CD4-positive, alpha-beta memory T cell (primary cell): ENCODE measurements around the gene DDIAS. TPM values are rescaled to one million over a fixed set of nuclear protein-coding genes. Genes with fewer than 3 reads are reported as not detected.
A peak's percentile ranks its signal among the peaks of the same experiment; 100 is the strongest.
"Not testable (repeated sequence)": the region's sequence is repeated elsewhere in the genome, so short reads cannot be mapped to it uniquely, and the experiment has no call there.

ENCODE experiments used
- CTCF ChIA-PET: fragments of 350-600 bp; sonication (Branson Sonifier 250); formaldehyde crosslinking; loops from one replicate; lab custom pipeline; 2021; ENCODE audit warnings: inconsistent platforms; ENCODE audit not compliant: partially characterized antibody; lab: Charles Lee
- POLR2A ChIA-PET: fragments of 350-600 bp; sonication (Branson Sonifier 250); formaldehyde crosslinking; loops from one replicate; lab custom pipeline; 2021; ENCODE audit not compliant: partially characterized antibody; lab: Charles Lee
- DNase-seq, 5 donors: peaks; one replicate each; pipeline versions ENCODE4 v3.0.0 to v3.0.0-alpha.2; 2020 to 2022; ENCODE audit warnings: mixed read lengths in 1 of 5
- H3K27ac ChIP-seq: one replicate; pipeline ENCODE4 v1.7.0; 2013; ENCODE audit warnings: low read depth, low read length
- H3K27me3 ChIP-seq: 2 replicates; pipeline ENCODE4 v1.7.0; 2013; ENCODE audit warnings: mild to moderate bottlenecking, low read length, moderate library complexity; ENCODE audit not compliant: insufficient read depth
- H3K36me3 ChIP-seq: 2 replicates; pipeline ENCODE4 v1.7.0; 2013; ENCODE audit warnings: mild to moderate bottlenecking, low read length, moderate library complexity; ENCODE audit not compliant: insufficient read depth
- H3K4me1 ChIP-seq: 2 replicates; pipeline ENCODE4 v1.7.0; 2013; ENCODE audit warnings: mild to moderate bottlenecking, low read length, moderate library complexity; ENCODE audit not compliant: insufficient read depth
- H3K4me3 ChIP-seq, 2 donors: one replicate each; pipeline ENCODE4 v1.7.0; 2013; ENCODE audit warnings: low read length in 2 of 2, mild to moderate bottlenecking in 1 of 2
- H3K9me3 ChIP-seq, 2 donors: one replicate each; pipeline ENCODE4 v1.7.0; 2013; ENCODE audit warnings: low read length in 2 of 2, control low read depth in 1 of 2; ENCODE audit not compliant: control insufficient read depth in 1 of 2
- H3K27ac Mint-ChIP-seq, 7 donors: one replicate each; pipeline ENCODE4 v1.8.0; 2020 to 2021; ENCODE audit warnings: mixed read lengths in 7 of 7, mild to moderate bottlenecking in 6 of 7, inconsistent platforms in 3 of 7, moderate library complexity in 3 of 7
- H3K27me3 Mint-ChIP-seq, 2 donors: one replicate each; pipeline ENCODE4 v1.8.0; 2020 to 2021; ENCODE audit warnings: mixed read lengths in 2 of 2
- H3K36me3 Mint-ChIP-seq, 2 donors: one replicate each; pipeline ENCODE4 v1.8.0; 2020 to 2021; ENCODE audit warnings: mixed read lengths in 2 of 2, inconsistent platforms in 1 of 2, mild to moderate bottlenecking in 1 of 2
- H3K4me1 Mint-ChIP-seq, 4 donors: one replicate each; pipeline ENCODE4 v1.8.0; 2020 to 2021; ENCODE audit warnings: mixed read lengths in 4 of 4, mild to moderate bottlenecking in 1 of 4
- H3K4me3 Mint-ChIP-seq, 8 donors: one replicate each; pipeline ENCODE4 v1.8.0; 2020 to 2021; ENCODE audit warnings: mixed read lengths in 8 of 8, mild to moderate bottlenecking in 7 of 8, moderate library complexity in 6 of 8, inconsistent platforms in 3 of 8
- H3K9me3 Mint-ChIP-seq, 8 donors: one replicate each; pipeline ENCODE4 v1.8.0; 2020 to 2021; ENCODE audit warnings: mixed read lengths in 8 of 8, mild to moderate bottlenecking in 5 of 8, inconsistent platforms in 3 of 8, moderate library complexity in 1 of 8
- intact Hi-C: fragments of 100-400 bp; cut with micrococcal nuclease; formaldehyde crosslinking; loops from one replicate; pipeline ENCODE4 v1.15.1; 2023
- polyA plus RNA-seq, 2 donors: library from polyadenylated mRNA; unstranded; fragments of 300-500 nt; fragmentation: Illumina TruSeq; gene quantifications; one replicate each; pipeline ENCODE4 v1.2.3, GENCODE V29; 2021
- total RNA-seq, 2 experiments: library from RNA; stranded (reverse); gene quantifications; one replicate each; pipeline ENCODE4 v1.2.3, GENCODE V29; 2021

DDIAS gene, protein sequence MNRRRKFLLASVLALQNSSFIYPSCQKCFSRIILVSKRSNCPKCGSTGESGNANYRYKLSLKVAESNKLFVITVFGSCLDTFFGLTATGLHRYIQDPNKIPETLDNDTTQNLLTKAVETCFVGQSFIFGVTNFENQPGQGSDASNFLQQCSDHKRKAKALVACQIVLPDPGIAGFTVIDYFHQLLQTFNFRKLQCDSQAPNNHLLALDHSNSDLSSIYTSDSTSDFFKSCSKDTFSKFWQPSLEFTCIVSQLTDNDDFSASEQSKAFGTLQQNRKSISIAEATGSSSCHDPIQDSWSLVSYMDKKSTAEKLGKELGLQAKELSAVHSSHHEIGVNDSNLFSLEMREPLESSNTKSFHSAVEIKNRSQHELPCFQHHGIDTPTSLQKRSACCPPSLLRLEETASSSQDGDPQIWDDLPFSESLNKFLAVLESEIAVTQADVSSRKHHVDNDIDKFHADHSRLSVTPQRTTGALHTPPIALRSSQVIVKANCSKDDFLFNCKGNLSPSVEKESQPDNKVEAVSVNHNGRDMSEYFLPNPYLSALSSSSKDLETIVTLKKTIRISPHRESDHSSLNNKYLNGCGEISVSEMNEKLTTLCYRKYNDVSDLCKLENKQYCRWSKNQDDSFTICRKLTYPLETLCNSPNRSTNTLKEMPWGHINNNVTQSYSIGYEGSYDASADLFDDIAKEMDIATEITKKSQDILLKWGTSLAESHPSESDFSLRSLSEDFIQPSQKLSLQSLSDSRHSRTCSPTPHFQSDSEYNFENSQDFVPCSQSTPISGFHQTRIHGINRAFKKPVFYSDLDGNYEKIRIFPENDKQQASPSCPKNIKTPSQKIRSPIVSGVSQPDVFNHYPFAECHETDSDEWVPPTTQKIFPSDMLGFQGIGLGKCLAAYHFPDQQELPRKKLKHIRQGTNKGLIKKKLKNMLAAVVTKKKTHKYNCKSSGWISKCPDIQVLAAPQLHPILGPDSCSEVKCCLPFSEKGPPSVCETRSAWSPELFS
- total RNA-seq = under 1 TPM; 0.67 to 0.86 TPM
- polyA plus RNA-seq = 1 to 10 TPM in 1 of 2 donors, not detected in 1; 2.4 TPM

DNA sequence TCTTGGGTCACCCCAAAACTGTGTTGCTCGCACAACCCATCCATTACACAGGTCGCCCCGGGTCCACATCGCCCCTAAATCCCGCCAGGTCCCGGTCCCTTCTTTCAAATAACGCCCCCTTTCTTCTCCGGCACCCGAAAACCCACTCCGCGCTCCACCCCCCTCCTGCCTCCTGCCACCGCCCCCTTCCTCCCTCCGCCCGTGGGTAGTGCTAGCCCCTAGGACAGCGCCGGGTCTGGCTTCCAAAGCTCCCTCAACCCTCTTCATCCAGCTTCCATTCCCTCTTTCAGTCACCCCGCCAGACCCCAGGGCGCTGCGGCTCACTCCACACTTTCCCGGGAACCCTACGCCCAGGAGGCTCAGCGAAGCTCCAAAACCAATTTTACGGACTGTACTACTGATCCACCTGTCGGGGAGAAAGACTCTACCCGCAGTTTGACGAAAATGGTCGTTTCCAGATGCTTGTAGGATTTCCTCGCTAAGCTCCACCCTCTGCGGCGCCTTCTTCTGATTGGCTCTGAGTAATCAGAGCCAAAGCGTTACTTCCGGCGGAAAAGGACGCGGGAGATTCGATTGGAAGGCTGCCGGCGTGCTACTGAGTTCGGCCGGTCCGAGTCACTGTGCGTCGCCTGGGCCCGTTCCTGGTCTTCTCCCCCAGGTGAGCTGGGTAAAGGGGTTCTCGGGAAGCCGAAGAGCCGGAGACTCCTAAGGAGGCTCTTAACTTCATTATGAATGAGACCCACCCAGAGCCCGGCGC lies at the start of gene DDIAS:
TSS of gene DDIAS (plus strand) at position 572 of the 757 bp plus-strand sequence. CDS start 13,003 bp downstream, outside the sequence.
- peaks cover 0 to 1% (median 0%) of the 10 kb centered on the region in 8 donors for H3K9me3 Mint-ChIP-seq
- peak within 1 kb of the TSS; percentile 59 to 82 for H3K4me3 ChIP-seq
- H3K27me3 ChIP-seq = no peaks in the 10 kb centered on the region
- peaks cover 31% of the 10 kb centered on the region for H3K4me1 ChIP-seq
- no peaks in the 10 kb centered on the region for H3K27me3 Mint-ChIP-seq
- H3K27ac ChIP-seq = peak within 1 kb of the TSS; percentile 92
- H3K9me3 ChIP-seq = no peaks in the 10 kb centered on the region
- intact Hi-C loops = loop anchor here (1.0 to 2.0 kb wide), 6 partner anchors 27 to 385 kb away; partner anchors contain the start of genes ANKRD42, CCDC90B and RAB30
- H3K4me3 Mint-ChIP-seq = peak within 1 kb of the TSS; percentile 95 to 100 (median 98)
- peaks cover 14 to 40% (median 34%) of the 10 kb centered on the region in 4 donors for H3K4me1 Mint-ChIP-seq
- peak; percentile 93 to 98 (median 95) for DNase-seq
- peak within 1 kb of the TSS; percentile 95 to 100 (median 100) for H3K27ac Mint-ChIP-seq
- ChIA-PET POLR2A (interaction anchor here (0.7 to 3.6 kb wide), 37 partner anchors 9 to 384 kb away, joined by 3 to 124 read pairs (median 5); partner anchors contain the start of genes ANKRD42, CCDC90B, PCF11 and RAB30), CTCF (interaction anchor here (0.9 to 11.8 kb wide), 19 partner anchors 10 to 391 kb away, joined by 3 to 107 read pairs (median 4); partner anchors contain the start of genes CCDC90B and PCF11)
- no peaks in the 10 kb centered on the region for H3K36me3 ChIP-seq
- peaks cover 0 to 8% of the 10 kb centered on the region in 2 donors for H3K36me3 Mint-ChIP-seq

DNA sequence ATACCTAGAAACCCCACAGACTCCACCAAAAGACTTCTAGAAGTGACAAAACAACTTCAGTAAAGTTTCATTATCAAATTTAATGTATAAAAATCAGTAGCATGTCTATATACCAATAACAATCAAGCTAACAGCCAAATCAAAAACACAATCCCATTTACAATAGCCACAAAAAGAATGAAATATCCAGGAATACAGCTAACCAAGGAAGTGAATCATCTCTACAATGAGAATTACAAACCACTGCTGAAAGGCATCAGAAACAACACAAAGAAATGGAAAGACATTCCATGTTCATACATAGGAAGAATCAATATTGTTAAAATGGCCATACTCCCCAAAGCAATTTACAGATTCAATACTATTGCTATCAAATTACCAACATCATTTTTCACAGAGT lies 47.3 kb upstream of the DDIAS start:
- Histone ChIP-seq H3K9me3 (no peaks in the 10 kb centered on the region), H3K4me1 (no peaks in the 10 kb centered on the region), H3K27ac (no peak overlapping the region), H3K36me3 (no peaks in the 10 kb centered on the region), H3K4me3 (no peak overlapping the region), H3K27me3 (no peaks in the 10 kb centered on the region)
- POLR2A ChIA-PET = no interaction called here
- Mint-ChIP-seq H3K9me3 (no peaks in the 10 kb centered on the region), H3K4me1 (peaks cover 0 to 5% (median 2%) of the 10 kb centered on the region in 4 donors), H3K27me3 (no peaks in the 10 kb centered on the region), H3K4me3 (no peak overlapping the region), H3K27ac (peak overlapping the region in 1 of 7 donors; percentile 24), H3K36me3 (peaks cover 26 to 30% of the 10 kb centered on the region in 2 donors)
- no peak for DNase-seq
- CTCF ChIA-PET = interaction anchor here (4.8 kb wide), 1 partner anchor 13 kb away, joined by 33 read pairs; no protein-coding TSS in a partner anchor
- intact Hi-C loops = no loop called here

DNA sequence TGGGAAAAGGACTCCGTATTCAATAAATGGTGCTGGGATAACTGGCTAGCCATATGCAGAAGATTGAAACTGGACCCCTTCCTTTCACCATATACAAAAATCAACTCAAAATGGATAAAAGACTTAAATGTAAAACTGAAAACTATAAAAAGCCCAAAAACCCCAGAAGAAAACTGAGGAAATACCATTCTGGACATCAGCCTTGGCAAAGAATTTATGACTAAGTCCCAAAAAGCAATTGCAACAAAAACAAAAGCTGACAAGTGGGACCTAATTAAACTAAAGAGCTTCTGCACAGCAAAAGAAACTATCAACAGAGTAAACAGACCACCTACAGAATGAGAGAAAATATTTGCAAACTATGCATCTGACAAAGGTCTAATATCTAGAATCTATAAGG lies 46.6 kb upstream of the DDIAS start:
- H3K4me3 Mint-ChIP-seq, H3K4me1 Mint-ChIP-seq, intact Hi-C loops, CTCF ChIA-PET, H3K9me3 Mint-ChIP-seq, DNase-seq, H3K9me3 ChIP-seq, H3K4me1 ChIP-seq, H3K27ac ChIP-seq, H3K27me3 ChIP-seq, H3K36me3 ChIP-seq, H3K27ac Mint-ChIP-seq, H3K4me3 ChIP-seq, H3K27me3 Mint-ChIP-seq, POLR2A ChIA-PET: not testable (repeated sequence)
- H3K36me3 Mint-ChIP-seq = peaks cover 20 to 24% of the 10 kb centered on the region in 2 donors

DNA sequence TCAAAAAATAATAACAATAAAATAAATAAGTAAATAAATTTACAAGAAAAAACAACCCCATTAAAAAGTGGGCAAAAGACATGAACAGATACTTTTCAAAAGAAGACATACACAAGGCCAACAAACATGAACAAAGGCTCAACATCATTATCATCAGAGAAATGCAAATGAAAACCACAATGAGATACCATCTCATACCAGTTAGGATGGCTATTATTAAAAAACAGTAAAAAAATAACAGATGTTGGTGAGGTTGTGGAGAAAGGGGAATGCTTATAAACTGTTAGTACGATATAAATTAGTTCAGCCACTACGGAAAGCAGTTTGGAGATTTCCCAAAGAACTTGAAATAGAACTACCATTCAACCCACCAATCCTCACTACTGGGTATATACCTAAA lies 45.9 kb upstream of the DDIAS start:
- Histone ChIP-seq H3K4me3 (no peak overlapping the region), H3K9me3 (no peaks in the 10 kb centered on the region), H3K36me3 (no peaks in the 10 kb centered on the region), H3K4me1 (no peaks in the 10 kb centered on the region), H3K27ac (no peak overlapping the region), H3K27me3 (no peaks in the 10 kb centered on the region)
- Mint-ChIP-seq H3K4me3 (no peak overlapping the region), H3K27ac (no peak overlapping the region), H3K36me3 (peaks cover 19 to 20% of the 10 kb centered on the region in 2 donors), H3K4me1 (peaks cover 0 to 5% (median 2%) of the 10 kb centered on the region in 4 donors), H3K9me3 (no peaks in the 10 kb centered on the region), H3K27me3 (no peaks in the 10 kb centered on the region)
- POLR2A ChIA-PET = no interaction called here
- CTCF ChIA-PET = interaction anchor here (0.9 to 2.5 kb wide), 2 partner anchors 12 to 20 kb away, joined by 3 to 8 read pairs; no protein-coding TSS in a partner anchor
- intact Hi-C loops = no loop called here
- DNase-seq = no peak

DNA sequence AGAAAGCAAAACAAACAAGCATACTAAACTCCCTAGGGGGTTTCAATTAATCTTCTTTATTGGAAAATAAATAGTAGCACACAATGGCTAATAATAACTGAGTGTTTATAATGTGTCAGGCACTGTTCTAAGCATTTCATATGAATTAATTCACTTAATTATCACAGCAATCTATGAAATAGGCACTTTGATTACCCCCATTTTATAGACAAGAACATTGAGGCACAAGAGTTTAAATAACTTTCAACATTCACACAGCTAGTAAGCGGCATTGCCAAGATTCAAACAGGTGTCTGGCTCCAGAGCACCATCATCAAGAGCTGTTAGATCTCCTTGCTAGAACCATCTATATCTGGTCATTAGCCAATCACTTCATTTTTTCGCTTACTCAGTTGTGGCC lies 44.4 kb upstream of the DDIAS start:
- no peaks in the 10 kb centered on the region for H3K27me3 ChIP-seq
- no peak overlapping the region for H3K4me3 Mint-ChIP-seq
- no peaks in the 10 kb centered on the region for H3K27me3 Mint-ChIP-seq
- peaks cover 0 to 5% (median 2%) of the 10 kb centered on the region in 4 donors for H3K4me1 Mint-ChIP-seq
- H3K36me3 Mint-ChIP-seq = peaks cover 14 to 16% of the 10 kb centered on the region in 2 donors
- H3K36me3 ChIP-seq = no peaks in the 10 kb centered on the region
- no peak for DNase-seq
- intact Hi-C loops = no loop called here
- ChIA-PET POLR2A (interaction anchor here (0.7 kb wide), 1 partner anchor 1000 kb away, joined by 5 read pairs; no protein-coding TSS in a partner anchor), CTCF (interaction anchor here (2.5 kb wide), 1 partner anchor 10 kb away, joined by 8 read pairs; no protein-coding TSS in a partner anchor)
- H3K27ac Mint-ChIP-seq = no peak overlapping the region
- H3K9me3 ChIP-seq = no peaks in the 10 kb centered on the region
- H3K4me3 ChIP-seq = no peak overlapping the region
- H3K27ac ChIP-seq = no peak overlapping the region
- H3K9me3 Mint-ChIP-seq = no peaks in the 10 kb centered on the region
- no peaks in the 10 kb centered on the region for H3K4me1 ChIP-seq

DNA sequence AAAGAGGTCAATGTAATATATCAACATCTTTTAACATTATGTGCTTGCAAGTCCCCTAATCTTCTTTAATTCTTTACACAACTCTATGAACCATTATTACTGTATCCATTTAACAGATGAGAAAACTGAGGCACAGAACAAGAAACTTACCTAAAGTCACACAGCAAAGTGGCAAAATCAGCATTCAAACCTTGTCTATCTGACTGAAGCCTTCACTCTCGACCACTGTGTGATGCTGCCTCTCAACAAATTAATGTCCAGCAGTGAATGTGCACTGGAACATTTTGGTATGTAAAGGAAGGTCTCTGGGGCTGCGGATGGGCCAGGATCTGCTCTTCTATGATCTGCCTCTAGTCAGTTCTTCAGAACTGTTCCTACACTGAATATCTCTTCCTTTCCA lies 43.4 kb upstream of the DDIAS start:
- H3K4me3 ChIP-seq = no peak overlapping the region
- H3K9me3 Mint-ChIP-seq = no peaks in the 10 kb centered on the region
- no peak for DNase-seq
- peaks cover 14 to 16% of the 10 kb centered on the region in 2 donors for H3K36me3 Mint-ChIP-seq
- H3K27ac ChIP-seq = no peak overlapping the region
- intact Hi-C loops = no loop called here
- H3K27me3 Mint-ChIP-seq = no peaks in the 10 kb centered on the region
- H3K27ac Mint-ChIP-seq = no peak overlapping the region
- H3K4me1 ChIP-seq = no peaks in the 10 kb centered on the region
- H3K27me3 ChIP-seq = no peaks in the 10 kb centered on the region
- POLR2A ChIA-PET = no interaction called here
- H3K4me1 Mint-ChIP-seq = peaks cover 0 to 5% (median 2%) of the 10 kb centered on the region in 4 donors
- no peak overlapping the region for H3K4me3 Mint-ChIP-seq
- no peaks in the 10 kb centered on the region for H3K9me3 ChIP-seq
- CTCF ChIA-PET = no interaction called here
- no peaks in the 10 kb centered on the region for H3K36me3 ChIP-seq
